ENCODE results near the gene NDUFS2. TPM values are rescaled to one million over a fixed set of nuclear protein-coding genes. Genes with fewer than 3 reads are reported as not detected.

Gene NDUFS2
- 10 to 100 TPM; 26.7 to 44.4 (median 31.1) TPM for total RNA-seq
- 10 to 100 TPM; 29.3 to 56.8 TPM for polyA plus RNA-seq

- DNase-seq (peak; percentile 90 to 99 (median 98)), ATAC-seq (peak; percentile 94 to 98 (median 96)), FAIRE-seq (peak; percentile 76)
- Histone ChIP-seq H3K4me3 (peak within 1 kb of the TSS; percentile 58 to 70 (median 66)), H3K27ac (peak within 1 kb of the TSS; percentile 80 to 96 (median 88)), H3K9me3 (no peaks in the 10 kb centered on the region), H3K4me1 (peaks cover 8 to 11% (median 9%) of the 10 kb centered on the region in 3 donors), H3K36me3 (peaks cover 0 to 2% (median 0%) of the 10 kb centered on the region in 3 donors), H3K27me3 (no peaks in the 10 kb centered on the region)
- no peak for TF ChIP-seq CTCF (IDR thresholded peaks at IDR 0.05)
- intact Hi-C loops (cut with DNase I): no loop called here
- 2 to 3% methylated on average over 53 of the region's 53 CpGs for WGBS, 2 donors
Measured at GRCh38 chr1:161201836-161202712, at the start of gene NDUFS2. NDUFS2 (plus strand) TSS chr1:161202367; CDS start chr1:161202386, 19 bp downstream.

DNA sequence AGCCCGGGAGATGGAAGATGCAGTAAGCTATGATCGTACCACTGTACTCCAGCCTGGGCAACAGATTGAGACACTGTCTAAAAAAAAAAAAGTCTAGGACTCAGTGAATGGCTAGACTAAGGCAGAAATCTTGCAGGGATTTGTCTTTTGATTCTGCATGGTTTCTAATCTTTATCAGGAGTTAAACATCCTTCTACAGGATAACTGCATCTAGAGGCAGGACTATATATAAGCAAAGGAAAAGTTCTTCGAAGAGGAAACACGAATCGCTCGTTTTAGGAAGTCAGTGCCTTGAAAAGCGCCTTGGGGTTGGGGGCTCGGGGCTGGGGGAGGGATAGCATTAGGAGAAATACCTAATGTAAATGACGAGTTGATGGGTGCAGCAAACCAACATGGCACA is 49.0 kb upstream of the NDUFS2 start:
- FAIRE-seq (no peak), DNase-seq (no peak), ATAC-seq (peak; percentile 3 to 11 (median 6))
- Histone ChIP-seq H3K4me1 (peaks cover 2 to 8% (median 8%) of the 10 kb centered on the region in 3 donors), H3K4me3 (peak overlapping the region; percentile 58 to 69 (median 60)), H3K27ac (peak overlapping the region; percentile 90 to 98 (median 97)), H3K9me3 (no peaks in the 10 kb centered on the region), H3K27me3 (no peaks in the 10 kb centered on the region), H3K36me3 (no peaks in the 10 kb centered on the region)
- 23 to 24% methylated on average over 9 of the region's 9 CpGs for WGBS, 2 donors
- intact Hi-C loops (cut with DNase I): no loop called here
- TF ChIP-seq CTCF (IDR thresholded peaks at IDR 0.05): no peak

DNA sequence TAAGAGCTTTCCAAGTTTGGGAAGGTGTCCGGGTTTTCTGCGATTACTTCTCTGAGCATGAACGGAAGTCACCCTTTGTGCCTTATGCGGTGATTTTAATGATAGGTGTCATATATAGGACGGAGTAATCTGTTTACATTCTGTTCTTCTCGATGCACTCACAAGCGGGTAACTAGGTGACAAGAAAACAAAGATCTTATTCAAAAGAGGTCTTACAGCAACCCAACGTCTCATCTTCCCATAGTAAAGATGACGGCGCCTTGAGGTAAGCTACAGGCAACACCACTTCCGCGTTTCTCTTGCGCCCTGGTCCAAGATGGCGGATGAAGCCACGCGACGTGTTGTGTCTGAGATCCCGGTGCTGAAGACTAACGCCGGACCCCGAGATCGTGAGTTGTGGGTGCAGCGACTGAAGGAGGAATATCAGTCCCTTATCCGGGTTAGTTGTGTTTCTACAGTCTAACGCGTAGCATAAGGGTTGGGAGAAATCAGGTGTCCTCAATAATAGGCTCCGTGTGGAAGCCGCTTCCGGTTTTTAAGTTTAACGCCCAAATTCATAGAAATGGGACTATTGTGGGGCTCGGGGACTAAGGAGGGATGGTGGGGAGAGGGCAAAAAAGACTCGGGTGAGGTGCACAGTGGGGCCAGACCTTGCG is 48.4 kb upstream of the NDUFS2 start, which contains the start of gene UFC1:
TSS of gene UFC1 (plus strand) at position 297 of the 656 bp plus-strand sequence. CDS start at position 317, 20 bp downstream.
- H3K36me3 ChIP-seq: no peaks in the 10 kb centered on the region
- peak within 1 kb of the TSS; percentile 90 to 98 (median 97) for H3K27ac ChIP-seq
- H3K27me3 ChIP-seq: no peaks in the 10 kb centered on the region
- 0% methylated on average over 33 of the region's 33 CpGs for WGBS, 2 donors
- DNase-seq (peak; percentile 76 to 88 (median 79)), ATAC-seq (peak; percentile 90 to 95 (median 93)), FAIRE-seq (peak; percentile 5)
- no peak for TF ChIP-seq CTCF (IDR thresholded peaks at IDR 0.05)
- intact Hi-C loops (cut with DNase I): no loop called here
- H3K4me1 ChIP-seq: peaks cover 6 to 8% (median 8%) of the 10 kb centered on the region in 3 donors
- no peaks in the 10 kb centered on the region for H3K9me3 ChIP-seq
- H3K4me3 ChIP-seq: peak within 1 kb of the TSS; percentile 58 to 69 (median 60)

DNA sequence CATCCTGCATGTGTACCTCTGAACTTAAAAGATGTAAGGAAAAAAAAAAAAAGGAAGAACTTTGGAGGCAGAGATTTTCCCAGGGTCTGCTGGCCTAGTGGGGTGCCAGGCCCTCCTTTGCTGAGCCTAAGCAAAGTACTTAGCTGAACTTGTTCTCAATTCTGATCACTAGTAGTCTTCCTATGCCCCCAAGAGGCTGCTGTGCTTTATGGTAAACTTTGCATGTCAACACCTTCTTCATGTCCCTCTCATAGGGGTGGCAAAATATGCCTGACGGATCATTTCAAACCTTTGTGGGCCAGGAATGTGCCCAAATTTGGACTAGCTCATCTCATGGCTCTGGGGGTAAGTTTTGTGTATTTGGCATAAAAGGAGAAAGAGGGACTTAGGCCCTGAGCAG is 44.3 kb upstream of the NDUFS2 start:
- H3K36me3 ChIP-seq: no peaks in the 10 kb centered on the region
- H3K27me3 ChIP-seq: no peaks in the 10 kb centered on the region
- intact Hi-C loops (cut with DNase I): no loop called here
- ATAC-seq: no peak
- no peak for TF ChIP-seq CTCF (IDR thresholded peaks at IDR 0.05)
- peaks cover 8 to 19% (median 11%) of the 10 kb centered on the region in 3 donors for H3K4me1 ChIP-seq
- no peak for FAIRE-seq
- 89 to 91% methylated on average over 1 of the region's 1 CpG for WGBS, 2 donors
- H3K27ac ChIP-seq: no peak overlapping the region
- DNase-seq: no peak
- H3K9me3 ChIP-seq: no peaks in the 10 kb centered on the region
- no peak overlapping the region for H3K4me3 ChIP-seq

All from pancreas (tissue), 10 donors.